Heart left ventricle (tissue), 13 donors: ENCODE measurements around the gene AMER3.

ENCODE experiments used
- CTCF ChIP-seq, 12 donors: fragments of 200-600 bp; sonication (generic) in 4 of 12; IDR thresholded peaks; one replicate each; pipeline versions ENCODE4 v1.5.0 to v1.8.0; 2018 to 2022; ENCODE audit warnings: antibody characterized with exemption in 12 of 12, mild to moderate bottlenecking in 5 of 12
- POLR2A ChIP-seq, 2 donors: fragments of 450-650 bp; IDR thresholded peaks; one replicate each; pipeline ENCODE4 v1.6.1; 2017; ENCODE audit warnings: antibody characterized with exemption in 2 of 2, mild to moderate bottlenecking in 2 of 2, moderate library complexity in 2 of 2
- donor health status: ischemic (EF 13 %, LVEDD 7.1; RV severe dilation, severe dysfunction).
- donor health status: DM: no; HTN: yes; CAD: no.
- donor health status: DM: no; HTN: no; CAD: no.
- donor health status: ischemic (EF 25% LVEDD 6.9; RV normal size, moderate dysfunction).
- donor health status: ischemic (EF 25% LVEDD 5.7; RV mildly dilated, moderate dysfunction).
- donor health status: ischemic (EF 35%, LVEDD 5.7; RV mildly dilated, moderate dysfunction).
- donor health status: nonischemic (EF 11% LVEDD 7.7; RV severe dilation, severe dysfunction).
- donor health status: DM: yes; HTN: yes; CAD: no.
- donor health status: PGD.
- donor health status: ischemic (EF 29% LVEDD 5.4; RV normal size, mild dysfunction).
- donor health status: nonischemic (EF 23%, LVEDD 6.1; RV moderate dilation, normal function).

GRCh38 chr2:130778781-130779180 lies 23.4 kb downstream of the AMER3 start:
- TF ChIP-seq POLR2A (IDR thresholded peaks at IDR 0.05) (no peak), CTCF (IDR thresholded peaks at IDR 0.05) (no peak)
